ENCODE results near the gene TMEM151A. TPM values are rescaled to one million over a fixed set of nuclear protein-coding genes. Genes with fewer than 3 reads are reported as not detected.

Gene TMEM151A
- total and polyA plus RNA-seq, 9 donors, result 0.15 to 10.8 (median 0.24) TPM; not detected in 4

DNA sequence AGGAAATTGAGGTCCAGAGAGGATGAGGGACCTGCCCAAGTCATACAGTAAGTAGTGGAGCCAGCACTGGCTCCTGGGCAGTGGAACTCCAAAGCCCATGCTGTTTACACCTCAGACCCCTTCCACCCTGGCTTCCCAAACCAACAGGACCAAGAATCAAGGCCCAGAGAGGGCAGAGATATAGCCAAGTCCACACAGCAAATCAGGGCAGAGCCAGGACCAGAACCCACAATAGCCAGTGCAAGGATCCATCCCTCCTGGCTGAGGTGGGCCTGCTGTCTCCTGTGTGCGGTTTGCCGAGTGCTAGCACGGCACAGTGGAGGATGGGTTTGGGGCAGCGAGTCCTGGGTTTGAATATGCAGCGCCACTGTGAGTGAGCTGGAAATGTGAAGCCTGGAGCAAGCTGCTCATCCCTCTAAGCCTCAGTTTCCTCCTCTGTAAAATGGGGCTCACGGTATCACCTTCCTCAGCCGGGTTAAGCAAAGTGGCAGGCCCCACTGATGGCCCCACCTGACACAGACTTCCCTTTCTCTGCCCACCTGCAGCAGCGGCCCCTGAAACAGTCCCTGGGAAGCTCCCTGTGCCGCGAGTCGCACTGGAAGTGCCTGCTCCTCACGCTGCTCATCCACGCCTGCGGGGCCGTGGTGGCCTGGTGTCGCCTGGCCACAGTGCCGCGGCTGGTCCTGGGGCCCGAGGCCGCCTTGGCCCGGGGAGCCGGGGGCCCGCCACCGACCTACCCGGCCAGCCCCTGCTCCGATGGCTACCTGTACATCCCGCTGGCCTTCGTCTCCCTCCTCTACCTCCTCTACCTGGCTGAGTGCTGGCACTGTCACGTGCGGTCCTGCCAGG is 2.3 kb downstream of the TMEM151A start:
- 76 to 89% (median 87%) methylated on average over 29 to 30 of the region's 30 CpGs for WGBS, 3 donors
- Histone ChIP-seq H3K27ac (no peak overlapping the region), H3K9me3 (no peaks in the 10 kb centered on the region), H3K4me1 (ENCODE audit: insufficient read depth) (peaks cover 8% of the 10 kb centered on the region), H3K27me3 (no peaks in the 10 kb centered on the region), H3K4me3 (no peak overlapping the region), H3K36me3 (no peaks in the 10 kb centered on the region)
- DNase-seq, result peak in 1 of 5 donors; percentile 17
- TF ChIP-seq, protein P1, sequence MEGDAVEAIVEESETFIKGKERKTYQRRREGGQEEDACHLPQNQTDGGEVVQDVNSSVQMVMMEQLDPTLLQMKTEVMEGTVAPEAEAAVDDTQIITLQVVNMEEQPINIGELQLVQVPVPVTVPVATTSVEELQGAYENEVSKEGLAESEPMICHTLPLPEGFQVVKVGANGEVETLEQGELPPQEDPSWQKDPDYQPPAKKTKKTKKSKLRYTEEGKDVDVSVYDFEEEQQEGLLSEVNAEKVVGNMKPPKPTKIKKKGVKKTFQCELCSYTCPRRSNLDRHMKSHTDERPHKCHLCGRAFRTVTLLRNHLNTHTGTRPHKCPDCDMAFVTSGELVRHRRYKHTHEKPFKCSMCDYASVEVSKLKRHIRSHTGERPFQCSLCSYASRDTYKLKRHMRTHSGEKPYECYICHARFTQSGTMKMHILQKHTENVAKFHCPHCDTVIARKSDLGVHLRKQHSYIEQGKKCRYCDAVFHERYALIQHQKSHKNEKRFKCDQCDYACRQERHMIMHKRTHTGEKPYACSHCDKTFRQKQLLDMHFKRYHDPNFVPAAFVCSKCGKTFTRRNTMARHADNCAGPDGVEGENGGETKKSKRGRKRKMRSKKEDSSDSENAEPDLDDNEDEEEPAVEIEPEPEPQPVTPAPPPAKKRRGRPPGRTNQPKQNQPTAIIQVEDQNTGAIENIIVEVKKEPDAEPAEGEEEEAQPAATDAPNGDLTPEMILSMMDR (IDR thresholded peaks at IDR 0.05), result no peak
- no peak for TF ChIP-seq EP300 (IDR thresholded peaks at IDR 0.05)
- intact Hi-C loops (cut with DNase I), result no loop called here

DNA sequence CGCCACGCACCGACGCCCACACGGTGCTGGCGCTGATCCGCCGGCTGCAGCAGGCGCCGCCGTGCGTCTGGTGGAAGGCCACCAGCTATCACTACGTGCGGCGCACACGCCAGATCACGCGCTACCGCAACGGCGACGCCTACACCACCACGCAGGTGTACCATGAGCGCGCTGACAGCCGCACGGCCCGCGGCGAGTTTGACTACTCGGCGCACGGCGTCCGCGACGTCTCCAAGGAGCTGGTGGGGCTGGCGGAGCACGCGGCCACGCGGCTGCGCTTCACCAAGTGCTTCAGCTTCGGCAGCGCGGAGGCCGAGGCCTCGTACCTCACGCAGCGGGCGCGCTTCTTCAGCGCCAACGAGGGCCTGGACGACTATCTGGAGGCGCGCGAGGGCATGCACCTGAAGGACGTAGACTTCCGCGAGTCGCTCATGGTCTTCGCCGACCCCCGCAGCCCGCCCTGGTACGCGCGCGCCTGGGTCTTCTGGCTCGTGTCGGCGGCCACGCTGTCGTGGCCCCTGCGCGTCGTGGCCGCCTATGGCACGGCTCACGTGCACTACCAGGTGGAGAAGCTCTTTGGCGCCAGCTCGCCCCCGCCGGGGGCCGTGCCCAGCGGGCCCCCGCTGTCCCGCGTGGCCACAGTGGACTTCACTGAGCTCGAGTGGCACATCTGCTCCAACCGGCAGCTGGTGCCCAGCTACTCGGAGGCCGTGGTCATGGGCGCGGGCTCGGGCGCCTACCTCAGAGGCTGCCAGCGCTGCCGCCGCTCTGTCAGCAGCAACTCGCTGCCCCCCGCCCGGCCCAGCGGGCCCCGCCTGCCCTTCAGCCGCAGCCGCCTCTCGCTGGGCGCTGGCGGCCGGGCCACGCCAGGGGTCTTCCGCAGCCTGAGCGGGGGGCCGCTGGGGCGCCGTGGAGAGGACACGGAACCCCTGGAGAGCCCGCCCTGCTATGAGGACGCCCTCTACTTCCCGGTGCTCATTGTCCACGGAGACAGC is 3.2 kb downstream of the TMEM151A start:
- Histone ChIP-seq H3K4me3 (no peak overlapping the region), H3K27ac (no peak overlapping the region), H3K36me3 (no peaks in the 10 kb centered on the region), H3K4me1 (ENCODE audit: insufficient read depth) (peaks cover 4% of the 10 kb centered on the region), H3K9me3 (no peaks in the 10 kb centered on the region), H3K27me3 (no peaks in the 10 kb centered on the region)
- WGBS, 3 donors, result 78 to 91% (median 86%) methylated on average over 97 to 123 of the region's 123 CpGs
- peak in 1 of 5 donors; percentile 26 for DNase-seq
- no peak for TF ChIP-seq POLR2A (IDR thresholded peaks at IDR 0.05)
- TF ChIP-seq EP300 (IDR thresholded peaks at IDR 0.05), result no peak
- TF ChIP-seq, protein P1 (IDR thresholded peaks at IDR 0.05), result no peak
- intact Hi-C loops (cut with DNase I), result no loop called here

DNA sequence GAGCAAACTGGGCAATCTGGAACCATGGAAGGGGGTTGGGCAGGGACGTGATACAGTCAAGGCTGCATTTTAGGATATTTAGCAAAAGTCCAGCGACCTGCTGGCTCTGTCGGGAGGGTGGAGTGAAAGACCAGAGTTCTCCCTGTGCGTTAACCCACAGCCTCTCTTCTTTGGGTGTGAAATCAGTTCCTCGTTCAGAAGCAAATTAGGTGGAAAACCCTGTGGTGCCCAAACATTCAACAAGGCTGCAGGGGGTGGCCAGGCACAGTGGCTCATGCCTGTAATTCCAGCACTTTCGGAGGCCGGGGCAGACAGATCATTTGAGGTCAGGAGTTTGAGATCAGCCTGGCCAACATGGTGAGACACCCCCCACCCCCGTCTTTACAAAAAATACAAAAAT is 5.9 kb downstream of the TMEM151A start:
- WGBS, 3 donors, result 46 to 52% (median 48%) methylated on average over 8 of the region's 8 CpGs
- TF ChIP-seq POLR2A (IDR thresholded peaks at IDR 0.05) (no peak), EP300 (IDR thresholded peaks at IDR 0.05) (no peak)
- TF ChIP-seq, protein P1 (IDR thresholded peaks at IDR 0.05), result no peak
- no peaks in the 10 kb centered on the region for H3K36me3 ChIP-seq
- no peaks in the 10 kb centered on the region for H3K9me3 ChIP-seq
- no peaks in the 10 kb centered on the region for H3K4me1 ChIP-seq (ENCODE audit: insufficient read depth)
- DNase-seq, result no peak
- H3K27me3 ChIP-seq, result no peaks in the 10 kb centered on the region
- H3K4me3 ChIP-seq, result no peak overlapping the region
- intact Hi-C loops (cut with DNase I), result no loop called here
- H3K27ac ChIP-seq, result no peak overlapping the region

DNA sequence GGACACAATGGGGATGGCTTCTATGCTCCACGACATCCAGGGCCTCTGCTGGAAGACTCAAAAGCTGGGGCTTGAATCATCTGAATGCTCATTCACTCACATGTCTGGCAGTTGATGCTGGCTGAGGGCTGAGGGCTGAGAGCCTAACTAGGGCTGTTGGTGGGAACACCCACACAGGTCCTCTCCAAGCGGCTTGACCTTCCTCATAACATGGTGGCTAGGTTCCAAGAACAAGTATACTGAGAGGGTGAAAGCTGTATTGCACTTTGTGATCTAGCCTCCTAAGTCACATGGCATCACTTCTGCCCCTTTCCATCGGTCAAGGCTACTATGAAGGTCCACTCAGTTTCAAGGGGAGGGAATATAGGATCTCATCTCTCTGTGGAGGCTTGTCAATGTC is 7.5 kb downstream of the TMEM151A start:
- Histone ChIP-seq H3K9me3 (no peaks in the 10 kb centered on the region), H3K27me3 (no peaks in the 10 kb centered on the region), H3K27ac (no peak overlapping the region), H3K36me3 (no peaks in the 10 kb centered on the region), H3K4me3 (no peak overlapping the region), H3K4me1 (ENCODE audit: insufficient read depth) (no peaks in the 10 kb centered on the region)
- intact Hi-C loops (cut with DNase I), result no loop called here
- no peak for TF ChIP-seq POLR2A (IDR thresholded peaks at IDR 0.05)
- TF ChIP-seq EP300 (IDR thresholded peaks at IDR 0.05), result no peak
- TF ChIP-seq, protein P1 (IDR thresholded peaks at IDR 0.05), result no peak
- DNase-seq, result no peak
- 39 to 48% (median 46%) methylated on average over 3 of the region's 3 CpGs for WGBS, 3 donors

Measured in ovary (tissue), 9 donors.